GM21737 (cell line): Measurements from ENCODE around the gene PGRMC1.
"Not testable (repeated sequence)": the region's sequence is repeated elsewhere in the genome, so short reads cannot be mapped to it uniquely, and the experiment has no call there.

Source experiments
- ATAC-seq: cut with Tn5 transposase; IDR thresholded peaks from one replicate; pipeline ENCODE4 v1.9.1; 2021; ENCODE audit warnings: mild to moderate bottlenecking, moderate library complexity; ENCODE audit not compliant: unreplicated experiment

PGRMC1 gene

DNA sequence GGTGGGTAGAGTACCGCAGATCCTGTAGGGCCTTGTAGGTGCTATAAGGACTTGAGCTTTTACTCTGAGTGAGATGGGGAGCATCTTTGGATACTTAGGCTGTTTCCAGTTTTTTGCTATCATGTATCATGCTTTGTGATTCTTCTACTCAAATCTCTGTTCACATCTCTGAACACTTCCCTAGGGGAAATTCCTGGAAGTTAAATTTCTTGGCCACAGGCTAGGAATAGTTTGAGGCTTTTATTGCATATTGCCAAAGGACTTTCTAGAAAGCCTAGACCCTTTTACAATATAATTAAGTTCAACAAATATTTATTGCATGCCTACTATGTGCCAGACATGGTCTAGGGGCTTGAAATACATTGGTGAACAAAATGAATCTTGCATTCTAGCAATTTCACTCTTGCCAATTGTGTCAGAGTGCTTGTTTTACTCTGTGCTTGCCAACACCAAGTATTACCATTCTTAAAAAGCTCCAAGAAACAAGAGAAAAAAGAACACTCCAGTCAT, 4.1 kb upstream of the PGRMC1 start:
- ATAC-seq, result no peak

- no peak for ATAC-seq
Observed at GRCh38 chrX:119235051-119235511, 1.0 kb upstream of the PGRMC1 start.

DNA sequence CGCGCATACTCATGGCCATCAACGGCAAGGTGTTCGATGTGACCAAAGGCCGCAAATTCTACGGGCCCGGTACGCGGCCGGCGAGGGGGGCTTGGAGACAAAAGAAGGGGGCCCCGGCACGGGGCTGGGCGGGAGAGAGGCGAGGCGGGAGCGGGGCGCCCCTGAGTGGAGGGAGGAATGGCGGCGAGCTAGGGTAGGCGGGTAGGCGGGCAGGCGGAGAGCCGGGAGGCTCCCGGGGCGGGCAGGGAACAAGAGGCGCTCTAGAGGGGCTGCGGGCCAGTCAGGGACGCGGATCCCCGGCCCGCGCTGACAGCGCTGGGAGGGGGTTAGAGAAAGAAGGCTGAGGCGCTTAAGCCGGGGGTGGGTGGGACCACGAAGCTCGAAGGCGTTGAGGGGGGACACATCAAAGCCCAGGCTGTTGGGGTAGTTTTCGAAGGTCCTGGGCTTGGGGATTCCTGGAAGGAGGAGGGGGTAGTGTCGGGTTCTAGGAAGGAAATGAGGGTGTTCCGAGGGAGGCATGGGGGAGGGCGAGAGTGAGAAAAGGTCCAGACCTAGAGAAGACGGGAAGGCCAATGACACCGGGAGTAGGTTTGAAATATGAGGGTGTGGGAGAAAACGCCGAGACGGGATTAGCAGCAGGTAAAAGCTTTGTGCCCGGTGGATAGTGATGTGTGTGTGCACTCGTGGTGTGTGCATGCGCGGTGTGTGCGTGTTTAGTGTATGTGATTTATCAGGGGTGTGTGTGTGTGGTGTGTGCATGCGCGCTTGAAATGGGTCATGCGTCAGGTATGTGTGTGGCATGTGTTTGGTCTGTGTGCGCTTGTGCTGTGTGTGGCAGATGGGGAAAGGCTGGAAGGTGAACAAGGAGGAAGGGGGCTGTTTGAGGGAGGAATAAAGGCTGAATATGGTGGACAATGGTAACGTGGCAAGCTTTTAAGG, 807 bp downstream of the PGRMC1 start:
- peak; percentile 12 for ATAC-seq

GRCh38 chrX:119237562-119237942, 1.5 kb downstream of the PGRMC1 start:
- no peak for ATAC-seq

GRCh38 chrX:119238557-119238956, 2.5 kb downstream of the PGRMC1 start:
- ATAC-seq, result no peak

DNA sequence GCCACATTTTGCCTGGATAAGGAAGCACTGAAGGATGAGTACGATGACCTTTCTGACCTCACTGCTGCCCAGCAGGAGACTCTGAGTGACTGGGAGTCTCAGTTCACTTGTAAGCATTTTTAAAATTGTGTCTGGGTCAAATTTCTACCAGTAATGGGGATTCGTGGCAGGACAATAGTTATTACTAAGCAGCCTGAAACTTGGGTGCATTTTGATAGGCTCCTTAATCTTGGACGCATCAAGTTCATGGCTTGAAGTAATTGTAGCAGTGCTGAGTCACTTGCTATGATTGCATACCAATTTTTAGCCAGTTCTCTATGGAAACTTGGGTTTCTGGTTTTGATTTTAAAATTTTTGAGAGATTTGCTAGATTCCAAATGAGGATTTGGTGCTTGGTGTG, 4.3 kb downstream of the PGRMC1 start:
- no peak for ATAC-seq

GRCh38 chrX:119247702-119248101, 11.6 kb downstream of the PGRMC1 start:
- ATAC-seq, result no peak

GRCh38 chrX:119249891-119250290, 13.8 kb downstream of the PGRMC1 start:
- no peak for ATAC-seq

GRCh38 chrX:119251386-119251785, 15.3 kb downstream of the PGRMC1 start:
- ATAC-seq, result no peak

- ATAC-seq, result no peak
Observed at GRCh38 chrX:119252716-119253115, 16.6 kb downstream of the PGRMC1 start.

GRCh38 chrX:119266364-119266995, 30.4 kb downstream of the PGRMC1 start:
- no peak for ATAC-seq

- ATAC-seq, result not testable (repeated sequence)
Observed at GRCh38 chrX:119267115-119267514, 31.0 kb downstream of the PGRMC1 start.

DNA sequence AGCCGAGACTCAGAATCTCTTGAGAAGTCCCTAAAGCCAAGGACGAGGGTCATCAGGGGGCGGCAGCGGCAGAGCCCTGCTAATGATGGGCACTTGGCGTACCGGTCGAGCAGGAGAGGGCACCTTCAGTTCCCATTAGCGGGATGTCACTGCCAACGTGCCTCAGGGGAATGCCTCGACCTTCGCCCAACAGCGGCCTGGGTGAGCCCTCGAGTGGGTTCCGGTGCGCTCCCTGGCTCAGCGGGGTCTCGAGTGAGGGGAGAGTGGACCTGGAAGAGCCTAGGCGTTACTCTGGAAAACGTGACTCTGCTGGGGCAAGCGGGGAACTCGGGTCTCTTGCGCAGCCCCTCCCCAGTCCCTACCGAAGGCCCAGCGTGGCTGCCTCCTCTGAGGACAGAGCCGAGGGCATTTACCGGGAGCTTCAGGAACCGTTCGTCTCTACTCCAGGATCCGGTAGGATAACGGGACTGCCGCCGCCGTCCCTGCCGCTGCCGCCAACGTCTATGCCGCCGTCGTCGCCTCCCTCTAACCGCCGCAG, 36.9 kb downstream of the PGRMC1 start:
- ATAC-seq, result no peak

- no peak for ATAC-seq
Observed at GRCh38 chrX:119273420-119274192, 37.5 kb downstream of the PGRMC1 start.

GRCh38 chrX:119282347-119282746, 46.3 kb downstream of the PGRMC1 start:
- ATAC-seq, result not testable (repeated sequence)

DNA sequence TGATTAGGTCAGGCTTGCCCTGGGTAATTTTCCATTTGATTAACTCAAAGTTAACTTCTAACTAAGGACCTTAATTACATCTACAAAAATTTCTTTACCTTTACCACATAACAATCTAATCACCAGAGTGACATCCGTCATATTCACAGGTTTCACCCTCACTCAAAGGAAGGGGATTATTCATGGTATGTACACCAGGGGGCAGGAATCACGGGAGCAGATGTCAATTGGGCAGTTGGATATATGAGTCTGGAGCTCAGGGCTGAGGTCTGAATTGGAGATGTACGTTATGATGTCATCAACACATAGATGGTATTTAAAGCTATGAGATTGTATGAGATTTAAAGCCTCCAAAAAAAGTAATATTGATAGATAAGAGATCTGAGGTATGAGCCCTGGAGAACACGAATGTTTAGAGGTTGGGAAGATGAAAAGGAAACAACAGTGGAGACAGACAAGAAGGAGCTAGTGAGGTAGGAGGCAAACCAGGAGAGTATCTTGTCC, 52.9 kb downstream of the PGRMC1 start:
- no peak for ATAC-seq

GRCh38 chrX:119290476-119290875, 54.4 kb downstream of the PGRMC1 start:
- no peak for ATAC-seq

- ATAC-seq, result not testable (repeated sequence)
Observed at GRCh38 chrX:119291246-119291645, 55.2 kb downstream of the PGRMC1 start.

DNA sequence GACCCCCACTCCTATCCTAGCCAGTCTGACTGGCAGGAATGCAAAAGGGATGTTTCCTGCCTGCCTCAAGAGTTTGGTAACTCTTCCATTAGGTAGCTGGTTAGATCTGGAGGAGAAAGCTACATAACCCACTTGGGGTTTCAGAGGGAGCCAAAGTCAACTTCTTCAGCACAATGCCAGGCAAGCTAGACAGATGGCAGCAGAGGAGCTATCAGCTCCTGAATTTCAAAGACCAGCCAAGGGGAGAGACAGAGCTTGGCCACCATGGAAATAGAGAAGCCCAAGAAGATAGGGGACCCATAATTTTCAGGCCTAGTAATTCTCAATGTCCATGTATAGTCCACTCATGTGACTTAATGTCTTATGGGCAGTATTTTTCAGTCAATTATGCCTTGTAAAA, 56.4 kb downstream of the PGRMC1 start:
- no peak for ATAC-seq
